Natural killer cell (primary cell): ENCODE measurements around the gene HHAT. TPM values are rescaled to one million over a fixed set of nuclear protein-coding genes. Genes with fewer than 3 reads are reported as not detected.

Experiments used
- ATAC-seq, 3 donors: fragments of 150-1000 bp in 2 of 3; fragments of 200-7000 bp in 1 of 3; cut with Tn5 transposase; 1 replicate in 1 of 3; 2 replicates in 2 of 3; pipeline ENCODE4 v1.10.0; 2021; ENCODE audit warnings: mild to moderate bottlenecking in 2 of 3, moderate library complexity in 2 of 3
- DNase-seq, 2 donors: peaks; one replicate each; pipeline versions ENCODE4 v3.0.0 to v3.0.0-alpha.2; 2013 to 2021; ENCODE audit warnings: mixed read lengths in 1 of 2
- H3K27ac ChIP-seq: one replicate; pipeline ENCODE4 v1.5.1; 2013; ENCODE audit warnings: mild to moderate bottlenecking, low read length
- H3K27me3 ChIP-seq: one replicate; pipeline ENCODE4 v1.6.1; 2013; ENCODE audit warnings: low read length; ENCODE audit not compliant: control insufficient read depth, insufficient read depth
- H3K36me3 ChIP-seq: one replicate; pipeline ENCODE4 v1.6.1; 2013; ENCODE audit warnings: low read length; ENCODE audit not compliant: control insufficient read depth, insufficient read depth
- H3K4me1 ChIP-seq: one replicate; pipeline ENCODE4 v1.6.1; 2013; ENCODE audit warnings: low read length; ENCODE audit not compliant: control insufficient read depth, insufficient read depth
- H3K4me3 ChIP-seq: one replicate; pipeline ENCODE4 v1.5.1; 2013; ENCODE audit warnings: low read length
- H3K9me3 ChIP-seq: one replicate; pipeline ENCODE4 v1.6.1; 2013; ENCODE audit warnings: low read length; ENCODE audit not compliant: control insufficient read depth, insufficient read depth
- H3K27ac Mint-ChIP-seq, 2 donors: one replicate each; pipeline ENCODE4 v1.8.0; 2022; ENCODE audit warnings: mild to moderate bottlenecking in 2 of 2, mixed read lengths in 2 of 2, moderate library complexity in 1 of 2
- H3K27me3 Mint-ChIP-seq, 2 donors: one replicate each; pipeline ENCODE4 v1.8.0; 2022; ENCODE audit warnings: low read depth in 2 of 2, mixed read lengths in 2 of 2
- H3K36me3 Mint-ChIP-seq: one replicate; pipeline ENCODE4 v1.8.0; 2022; ENCODE audit warnings: mixed read lengths
- H3K4me1 Mint-ChIP-seq, 2 donors: one replicate each; pipeline ENCODE4 v1.8.0; 2022; ENCODE audit warnings: mixed read lengths in 2 of 2
- H3K4me3 Mint-ChIP-seq: one replicate; pipeline ENCODE4 v1.8.0; 2022; ENCODE audit warnings: mild to moderate bottlenecking, moderate library complexity, mixed read lengths
- H3K9me3 Mint-ChIP-seq, 2 donors: one replicate each; pipeline ENCODE4 v1.8.0; 2022; ENCODE audit warnings: mixed read lengths in 2 of 2
- CTCF ChIP-seq: fragments of 200-600 bp; IDR thresholded peaks from one replicate; pipeline ENCODE4 v1.8.0; 2022; ENCODE audit warnings: antibody characterized with exemption
- WGBS: methylation state at CpG from one replicate; pipeline ENCODE4 v1.1.7; 2013; ENCODE audit warnings: missing lambda C conversion rate; ENCODE audit not compliant: insufficient coverage; 5-methylcytosine and 5-hydroxymethylcytosine counted together
- intact Hi-C: fragments of 100-400 bp; cut with micrococcal nuclease; formaldehyde crosslinking; loops from one replicate; pipeline ENCODE4 v1.14.2; 2022
- total RNA-seq, 4 donors: library from RNA; stranded (reverse); fragments of 120-200 nt in 1 of 4; gene quantifications; one replicate each; pipeline versions ENCODE4 v1.2.3 to v1.2.4, GENCODE V29; 2013 to 2022

Gene HHAT
- total RNA-seq, 3 donors from 2014 or later (not counting 1 experiment from before 2014, with no cell fraction given), result 0.79 to 1.1 (median 0.82) TPM

- 84% methylated on average over 2 of the region's 3 CpGs for WGBS
- no peaks in the 10 kb centered on the region for H3K4me1 Mint-ChIP-seq
- peaks cover 0 to 4% of the 10 kb centered on the region in 2 donors for H3K27me3 Mint-ChIP-seq
- TF ChIP-seq CTCF, result no peak
- H3K9me3 Mint-ChIP-seq, result no peaks in the 10 kb centered on the region
- Histone ChIP-seq H3K4me3 (no peak overlapping the region), H3K4me1 (no peaks in the 10 kb centered on the region), H3K27ac (no peak overlapping the region), H3K9me3 (no peaks in the 10 kb centered on the region), H3K36me3 (no peaks in the 10 kb centered on the region), H3K27me3 (no peaks in the 10 kb centered on the region)
- DNase-seq (no peak), ATAC-seq (no peak)
- no peaks in the 10 kb centered on the region for H3K36me3 Mint-ChIP-seq
- intact Hi-C loops, result no loop called here
- no peak overlapping the region for H3K4me3 Mint-ChIP-seq
- H3K27ac Mint-ChIP-seq, result no peak overlapping the region
Observed at GRCh38 chr1:210504286-210504685, 175.6 kb downstream of the HHAT start.

GRCh38 chr1:210505601-210506496, 177.1 kb downstream of the HHAT start:
- Mint-ChIP-seq H3K4me1 (no peaks in the 10 kb centered on the region), H3K4me3 (no peak overlapping the region), H3K36me3 (no peaks in the 10 kb centered on the region), H3K9me3 (no peaks in the 10 kb centered on the region), H3K27ac (no peak overlapping the region), H3K27me3 (peaks cover 0 to 4% of the 10 kb centered on the region in 2 donors)
- Histone ChIP-seq H3K27me3 (no peaks in the 10 kb centered on the region), H3K4me3 (no peak overlapping the region), H3K9me3 (no peaks in the 10 kb centered on the region), H3K4me1 (no peaks in the 10 kb centered on the region), H3K36me3 (no peaks in the 10 kb centered on the region), H3K27ac (no peak overlapping the region)
- intact Hi-C loops, result no loop called here
- no peak for TF ChIP-seq CTCF
- 81% methylated on average over 7 of the region's 7 CpGs for WGBS
- DNase-seq (no peak), ATAC-seq (no peak)

DNA sequence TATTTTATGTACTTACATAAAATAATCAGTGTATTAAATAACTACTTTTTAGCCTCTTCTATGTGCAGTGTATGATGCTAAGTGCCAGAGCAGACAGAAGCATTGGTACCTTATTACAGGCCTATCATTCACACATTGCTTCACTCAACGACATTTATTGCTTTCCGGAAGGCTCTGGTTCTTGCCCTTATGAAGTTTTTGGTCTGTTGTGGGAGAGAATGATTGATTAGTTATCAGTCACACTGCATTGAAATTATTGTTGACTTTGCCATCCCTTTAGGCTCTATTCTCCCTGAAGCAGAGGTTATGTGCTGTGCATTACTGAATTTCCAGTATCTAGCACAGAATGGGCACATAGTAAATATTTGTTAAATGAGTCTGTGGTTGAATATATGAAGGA, 178.0 kb downstream of the HHAT start:
- intact Hi-C loops, result no loop called here
- TF ChIP-seq CTCF, result no peak
- H3K27ac ChIP-seq, result no peak overlapping the region
- no peaks in the 10 kb centered on the region for H3K27me3 ChIP-seq
- H3K36me3 ChIP-seq, result no peaks in the 10 kb centered on the region
- no peaks in the 10 kb centered on the region for H3K4me1 Mint-ChIP-seq
- ATAC-seq (no peak), DNase-seq (no peak)
- WGBS, result 100% methylated on average over 1 of the region's 2 CpGs
- no peaks in the 10 kb centered on the region for H3K9me3 Mint-ChIP-seq
- no peaks in the 10 kb centered on the region for H3K27me3 Mint-ChIP-seq
- no peaks in the 10 kb centered on the region for H3K4me1 ChIP-seq
- no peak overlapping the region for H3K4me3 Mint-ChIP-seq
- no peaks in the 10 kb centered on the region for H3K36me3 Mint-ChIP-seq
- H3K4me3 ChIP-seq, result no peak overlapping the region
- H3K9me3 ChIP-seq, result no peaks in the 10 kb centered on the region
- no peak overlapping the region for H3K27ac Mint-ChIP-seq
